Endothelial cell of umbilical vein (primary cell): ENCODE results near the gene GSE1.

Experiments used
- EZH2 ChIP-seq: IDR thresholded peaks from 2 replicates; pipeline ENCODE4 v1.6.1; 2012; ENCODE audit warnings: borderline replicate concordance, low read depth, mild to moderate bottlenecking, moderate library complexity, low read length, inconsistent platforms; ENCODE audit not compliant: severe bottlenecking
- FOS ChIP-seq: IDR thresholded peaks from 2 replicates; pipeline ENCODE4 v1.6.1; 2011; ENCODE audit warnings: mild to moderate bottlenecking, low read length, moderate library complexity, borderline replicate concordance; ENCODE audit not compliant: insufficient read depth
- JUN ChIP-seq: IDR thresholded peaks from 2 replicates; pipeline ENCODE4 v1.6.1; 2011; ENCODE audit warnings: borderline replicate concordance, low read depth; ENCODE audit not compliant: insufficient read length, insufficient read depth
- MYC ChIP-seq: IDR thresholded peaks from one replicate; pipeline ENCODE4 v1.6.1; 2011; ENCODE audit warnings: mild to moderate bottlenecking, low read depth, low read length
- POLR2A ChIP-seq: IDR thresholded peaks from 2 replicates; pipeline ENCODE4 v1.6.1; 2012; ENCODE audit warnings: low read depth, mild to moderate bottlenecking, control low read depth, low read length
- POLR2AphosphoS5 ChIP-seq: IDR thresholded peaks from 2 replicates; pipeline ENCODE4 v1.6.1; 2012; ENCODE audit warnings: low read depth, mild to moderate bottlenecking, control low read depth, low read length, moderate library complexity; ENCODE audit not compliant: insufficient read depth
- TF ChIP-seq, protein P1 (sequence below): IDR thresholded peaks from 2 replicates; pipeline ENCODE4 v1.6.1; 2011; ENCODE audit not compliant: insufficient read depth, insufficient read length
- TF ChIP-seq, protein P2 (sequence below), 2 donors: IDR thresholded peaks; 1 replicate in 1 of 2; 2 replicates in 1 of 2; pipeline ENCODE4 v1.5.1; 2011; ENCODE audit warnings: low read length in 2 of 2, mild to moderate bottlenecking in 2 of 2, moderate library complexity in 2 of 2, control low read depth in 1 of 2, inconsistent platforms in 1 of 2, low read depth in 1 of 2; ENCODE audit not compliant: insufficient read depth in 1 of 2; ENCODE audit errors: extremely low read depth in 1 of 2

DNA sequence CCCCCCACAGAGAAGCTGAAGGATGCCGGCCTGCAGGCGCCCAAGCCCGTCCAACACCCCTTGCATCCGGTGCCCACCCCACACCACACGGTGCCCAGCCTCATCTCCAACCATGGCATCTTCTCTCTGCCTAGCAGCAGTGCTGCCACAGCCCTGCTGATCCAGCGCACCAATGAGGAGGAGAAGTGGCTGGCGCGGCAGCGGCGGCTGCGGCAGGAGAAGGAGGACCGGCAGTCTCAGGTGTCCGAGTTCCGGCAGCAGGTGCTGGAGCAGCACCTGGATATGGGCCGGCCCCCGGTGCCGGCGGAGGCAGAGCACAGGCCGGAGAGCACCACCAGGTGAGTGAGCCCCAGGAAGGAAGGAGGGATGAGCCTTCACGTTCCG lies 44.1 kb downstream of the GSE1 start:
- TF ChIP-seq, protein P1, sequence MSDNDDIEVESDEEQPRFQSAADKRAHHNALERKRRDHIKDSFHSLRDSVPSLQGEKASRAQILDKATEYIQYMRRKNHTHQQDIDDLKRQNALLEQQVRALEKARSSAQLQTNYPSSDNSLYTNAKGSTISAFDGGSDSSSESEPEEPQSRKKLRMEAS = no peak
- TF ChIP-seq, protein P2, sequence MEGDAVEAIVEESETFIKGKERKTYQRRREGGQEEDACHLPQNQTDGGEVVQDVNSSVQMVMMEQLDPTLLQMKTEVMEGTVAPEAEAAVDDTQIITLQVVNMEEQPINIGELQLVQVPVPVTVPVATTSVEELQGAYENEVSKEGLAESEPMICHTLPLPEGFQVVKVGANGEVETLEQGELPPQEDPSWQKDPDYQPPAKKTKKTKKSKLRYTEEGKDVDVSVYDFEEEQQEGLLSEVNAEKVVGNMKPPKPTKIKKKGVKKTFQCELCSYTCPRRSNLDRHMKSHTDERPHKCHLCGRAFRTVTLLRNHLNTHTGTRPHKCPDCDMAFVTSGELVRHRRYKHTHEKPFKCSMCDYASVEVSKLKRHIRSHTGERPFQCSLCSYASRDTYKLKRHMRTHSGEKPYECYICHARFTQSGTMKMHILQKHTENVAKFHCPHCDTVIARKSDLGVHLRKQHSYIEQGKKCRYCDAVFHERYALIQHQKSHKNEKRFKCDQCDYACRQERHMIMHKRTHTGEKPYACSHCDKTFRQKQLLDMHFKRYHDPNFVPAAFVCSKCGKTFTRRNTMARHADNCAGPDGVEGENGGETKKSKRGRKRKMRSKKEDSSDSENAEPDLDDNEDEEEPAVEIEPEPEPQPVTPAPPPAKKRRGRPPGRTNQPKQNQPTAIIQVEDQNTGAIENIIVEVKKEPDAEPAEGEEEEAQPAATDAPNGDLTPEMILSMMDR (IDR thresholded peaks at IDR 0.05; ENCODE audit: extremely low read depth in 1 of 2, insufficient read depth in 1 of 2, low read depth in 1 of 2, low read length in 2 of 2) = no peak
- TF ChIP-seq POLR2A (no peak), FOS (no peak), EZH2 (no peak), JUN (no peak), MYC (no peak), POLR2AphosphoS5 (no peak)
